HL-60 (cell line): ENCODE results near the gene HHEX.

Experiments used
- CTCF ChIP-seq: IDR thresholded peaks from one replicate; pipeline ENCODE4 v1.5.1; 2011; ENCODE audit warnings: low read length, control low read depth, inconsistent platforms; ENCODE audit not compliant: insufficient read depth
- GABPA ChIP-seq: IDR thresholded peaks from 2 replicates; pipeline ENCODE4 v1.6.1; 2012; ENCODE audit warnings: low read depth

GRCh38 chr10:92693534-92693893 lies 3.8 kb downstream of the HHEX start:
- TF ChIP-seq CTCF (no peak), GABPA (no peak)
